Lower leg skin (tissue), 3 donors: ENCODE results near the gene PDXK.

ENCODE experiments used
- POLR2A ChIP-seq, 2 donors: fragments of 450-650 bp; IDR thresholded peaks; one replicate each; pipeline ENCODE4 v1.6.1; 2016 to 2017; ENCODE audit warnings: antibody characterized with exemption in 2 of 2, mild to moderate bottlenecking in 1 of 2, moderate library complexity in 1 of 2
- TF ChIP-seq, protein P1 (sequence below), 3 donors: fragments of 450-650 bp; IDR thresholded peaks; one replicate each; pipeline ENCODE4 v1.5.1; 2016; ENCODE audit warnings: antibody characterized with exemption in 3 of 3, mild to moderate bottlenecking in 3 of 3, moderate library complexity in 2 of 3

DNA sequence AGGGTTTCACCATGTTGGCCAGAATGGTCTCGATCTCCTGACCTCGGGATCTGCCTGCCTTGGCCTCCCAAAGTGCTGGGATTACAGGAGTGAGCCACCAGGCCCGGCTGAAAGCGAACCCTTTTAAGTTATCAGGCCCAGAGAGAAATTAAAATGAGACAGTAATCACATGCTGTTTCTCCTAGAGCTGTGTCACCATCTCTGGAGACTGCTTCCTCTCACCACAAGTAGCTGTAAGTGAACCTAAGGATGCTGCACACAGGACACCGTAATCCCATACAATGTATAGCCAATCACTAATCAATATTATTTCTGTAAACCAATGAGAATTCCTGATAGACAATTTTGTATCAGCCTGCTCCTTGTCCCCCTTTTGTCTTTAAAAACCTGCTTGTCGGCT is 62.9 kb downstream of the PDXK start:
- TF ChIP-seq, protein P1, sequence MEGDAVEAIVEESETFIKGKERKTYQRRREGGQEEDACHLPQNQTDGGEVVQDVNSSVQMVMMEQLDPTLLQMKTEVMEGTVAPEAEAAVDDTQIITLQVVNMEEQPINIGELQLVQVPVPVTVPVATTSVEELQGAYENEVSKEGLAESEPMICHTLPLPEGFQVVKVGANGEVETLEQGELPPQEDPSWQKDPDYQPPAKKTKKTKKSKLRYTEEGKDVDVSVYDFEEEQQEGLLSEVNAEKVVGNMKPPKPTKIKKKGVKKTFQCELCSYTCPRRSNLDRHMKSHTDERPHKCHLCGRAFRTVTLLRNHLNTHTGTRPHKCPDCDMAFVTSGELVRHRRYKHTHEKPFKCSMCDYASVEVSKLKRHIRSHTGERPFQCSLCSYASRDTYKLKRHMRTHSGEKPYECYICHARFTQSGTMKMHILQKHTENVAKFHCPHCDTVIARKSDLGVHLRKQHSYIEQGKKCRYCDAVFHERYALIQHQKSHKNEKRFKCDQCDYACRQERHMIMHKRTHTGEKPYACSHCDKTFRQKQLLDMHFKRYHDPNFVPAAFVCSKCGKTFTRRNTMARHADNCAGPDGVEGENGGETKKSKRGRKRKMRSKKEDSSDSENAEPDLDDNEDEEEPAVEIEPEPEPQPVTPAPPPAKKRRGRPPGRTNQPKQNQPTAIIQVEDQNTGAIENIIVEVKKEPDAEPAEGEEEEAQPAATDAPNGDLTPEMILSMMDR (IDR thresholded peaks at IDR 0.05), result no peak
- no peak for TF ChIP-seq POLR2A (IDR thresholded peaks at IDR 0.05)
